ENCODE data around the gene PHC2. TPM values are rescaled to one million over a fixed set of nuclear protein-coding genes. Genes with fewer than 3 reads are reported as not detected.

PHC2 gene

DNA sequence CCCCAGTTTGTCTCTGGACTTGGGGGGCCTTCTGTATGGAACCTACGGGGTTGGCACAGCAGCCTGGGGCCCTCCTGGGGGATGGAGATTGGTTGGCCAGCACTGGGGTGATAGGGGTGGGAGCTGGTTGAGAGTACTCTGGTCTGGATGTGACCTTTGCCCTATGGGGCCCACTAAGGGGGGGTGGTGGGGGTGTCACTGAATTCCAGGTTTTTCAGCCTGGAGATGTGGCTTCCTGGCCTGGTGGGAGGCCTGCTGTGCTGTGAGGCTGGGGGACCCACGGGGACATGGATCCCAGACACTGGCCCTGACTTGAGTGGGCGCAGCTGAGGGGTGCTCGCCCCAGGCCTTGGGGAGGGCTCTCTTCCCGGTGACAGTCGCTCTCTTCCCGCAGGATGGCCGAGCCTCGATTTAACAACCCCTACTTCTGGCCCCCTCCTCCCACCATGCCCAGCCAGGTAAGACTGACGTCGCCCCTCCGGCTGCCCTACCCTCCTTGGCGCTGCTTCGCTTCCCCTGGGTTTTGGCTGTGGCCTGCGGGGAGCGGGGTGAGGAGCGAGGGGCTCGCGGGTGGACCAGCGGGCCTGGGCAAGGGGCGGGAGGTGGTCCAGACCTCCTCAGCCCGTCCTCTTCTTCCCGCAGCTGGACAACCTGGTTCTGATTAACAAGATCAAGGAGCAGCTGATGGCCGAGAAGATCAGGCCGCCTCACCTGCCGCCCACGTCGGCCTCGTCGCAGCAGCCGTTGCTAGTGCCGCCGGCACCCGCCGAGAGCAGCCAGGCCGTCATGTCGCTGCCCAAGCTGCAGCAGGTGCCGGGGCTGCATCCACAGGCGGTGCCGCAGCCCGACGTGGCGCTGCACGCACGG, 155.0 kb downstream of the PHC2 start:
- Histone ChIP-seq H3K9ac (ENCODE audit: low read depth, low read length) (no peak overlapping the region), H3K4me3 (ENCODE audit: low read length) (no peak overlapping the region), H3K4me1 (ENCODE audit: control insufficient read depth, insufficient read depth, low read length) (no peaks in the 10 kb centered on the region), H3K36me3 (ENCODE audit: insufficient read depth, low read length) (peaks cover 16% of the 10 kb centered on the region), H3K4me2 (ENCODE audit: low read length) (no peak overlapping the region), H3K9me3 (replicated peaks; ENCODE audit: low read length) (no peaks in the 10 kb centered on the region), H3K27me3 (ENCODE audit: control insufficient read depth, insufficient read depth, low read length) (no peaks in the 10 kb centered on the region)

DNA sequence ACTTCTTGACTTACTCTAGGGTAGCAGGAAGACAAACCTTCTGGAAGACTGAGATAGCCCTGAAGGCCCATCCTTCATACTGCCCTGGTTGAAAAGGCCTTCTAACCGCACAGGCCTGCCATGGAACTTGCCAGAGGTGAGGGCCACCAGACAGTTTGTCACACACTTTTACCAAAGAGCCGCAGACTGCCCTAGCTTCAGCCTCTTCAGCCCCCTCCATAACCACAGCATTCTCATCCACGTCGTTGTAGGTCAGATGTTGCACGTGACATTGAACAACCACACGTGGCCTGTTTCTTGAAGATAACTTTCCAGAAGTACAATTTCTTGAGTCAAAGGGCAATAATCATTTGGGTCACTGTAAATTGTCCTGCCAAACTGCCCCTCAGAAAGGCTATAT, 155.7 kb downstream of the PHC2 start:
- Histone ChIP-seq H3K27me3 (ENCODE audit: control insufficient read depth, insufficient read depth, low read length) (no peaks in the 10 kb centered on the region), H3K4me2 (ENCODE audit: low read length) (no peak overlapping the region), H3K36me3 (ENCODE audit: insufficient read depth, low read length) (peaks cover 16% of the 10 kb centered on the region), H3K9me3 (replicated peaks; ENCODE audit: low read length) (no peaks in the 10 kb centered on the region), H3K4me3 (ENCODE audit: low read length) (no peak overlapping the region), H3K9ac (ENCODE audit: low read depth, low read length) (no peak overlapping the region), H3K4me1 (ENCODE audit: control insufficient read depth, insufficient read depth, low read length) (no peaks in the 10 kb centered on the region)

DNA sequence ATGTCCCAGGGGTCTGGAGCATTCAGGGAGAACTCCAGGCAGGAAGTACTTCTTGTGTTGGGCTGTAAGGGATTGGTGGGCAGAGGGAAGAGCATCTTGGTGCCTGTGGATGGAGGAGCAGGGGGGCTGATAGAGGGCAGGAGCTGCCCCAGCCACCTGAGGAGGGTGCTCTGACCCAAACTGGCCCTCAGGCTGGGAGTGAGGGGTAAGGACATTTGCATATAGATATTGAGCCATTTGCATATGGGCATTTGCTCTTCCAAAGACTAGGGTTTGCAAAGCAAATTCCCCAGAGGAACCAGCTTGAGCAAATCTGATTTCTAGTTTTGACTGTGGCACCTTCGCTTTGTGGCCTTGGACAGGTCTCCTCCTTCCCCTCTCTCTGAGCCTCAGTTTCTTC, 156.4 kb downstream of the PHC2 start:
- no peaks in the 10 kb centered on the region for H3K4me1 ChIP-seq (ENCODE audit: control insufficient read depth, insufficient read depth, low read length)
- no peaks in the 10 kb centered on the region for H3K9me3 ChIP-seq (replicated peaks; ENCODE audit: low read length)
- H3K9ac ChIP-seq (ENCODE audit: low read depth, low read length): no peak overlapping the region
- H3K36me3 ChIP-seq (ENCODE audit: insufficient read depth, low read length): peaks cover 16% of the 10 kb centered on the region
- H3K4me2 ChIP-seq (ENCODE audit: low read length): no peak overlapping the region
- no peak overlapping the region for H3K4me3 ChIP-seq (ENCODE audit: low read length)
- H3K27me3 ChIP-seq (ENCODE audit: control insufficient read depth, insufficient read depth, low read length): no peaks in the 10 kb centered on the region

DNA sequence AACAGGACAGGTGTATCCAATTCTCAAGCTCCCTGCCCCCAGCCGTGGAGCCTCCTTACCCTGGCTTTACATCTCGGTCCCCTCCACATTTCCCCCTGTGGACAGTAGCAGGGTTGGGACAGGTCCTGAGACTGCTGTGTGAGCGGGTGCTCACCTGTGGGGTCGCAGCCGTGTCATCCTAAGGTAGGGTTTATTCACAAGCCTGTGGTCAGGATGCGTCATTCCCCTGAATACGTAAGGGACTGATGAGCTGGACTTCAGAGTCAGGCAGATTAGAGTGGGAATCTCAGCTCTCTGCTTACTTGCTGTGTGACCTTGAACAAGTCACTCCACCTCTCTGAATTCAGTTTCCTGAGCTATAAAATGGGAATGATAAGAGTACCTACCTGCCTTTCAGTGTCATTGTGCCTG, 156.9 kb downstream of the PHC2 start:
- H3K4me1 ChIP-seq (ENCODE audit: control insufficient read depth, insufficient read depth, low read length): no peaks in the 10 kb centered on the region
- H3K4me2 ChIP-seq (ENCODE audit: low read length): no peak overlapping the region
- peaks cover 16% of the 10 kb centered on the region for H3K36me3 ChIP-seq (ENCODE audit: insufficient read depth, low read length)
- no peak overlapping the region for H3K4me3 ChIP-seq (ENCODE audit: low read length)
- H3K9ac ChIP-seq (ENCODE audit: low read depth, low read length): no peak overlapping the region
- no peaks in the 10 kb centered on the region for H3K27me3 ChIP-seq (ENCODE audit: control insufficient read depth, insufficient read depth, low read length)
- H3K9me3 ChIP-seq (replicated peaks; ENCODE audit: low read length): no peaks in the 10 kb centered on the region

Small RNA genes within 50 kb of the gene (small RNA-seq; reads per million reads assigned to genes)
- not detected for gene RN7SKP16
